SU-DHL-6 (cell line): ENCODE measurements around the gene SYTL1.

Experiments
- CTCF ChIP-seq: fragments of 200-600 bp; sonication (generic); IDR thresholded peaks from one replicate; pipeline ENCODE4 v1.5.1; 2017; ENCODE audit warnings: antibody characterized with exemption, mild to moderate bottlenecking, low read length, moderate library complexity; ENCODE audit not compliant: insufficient read depth, poor library complexity, severe bottlenecking
- EZH2phosphoT487 ChIP-seq: fragments of 200-600 bp; sonication (generic), shearing (Covaris generic); conservative IDR thresholded peaks from 2 replicates; pipeline ENCODE4 v1.6.1; 2018; ENCODE audit warnings: mild to moderate bottlenecking, antibody characterized with exemption, low read length, moderate library complexity, mixed read lengths

GRCh38 chr1:27383661-27384060 lies 41.8 kb downstream of the SYTL1 start:
- TF ChIP-seq CTCF = no peak
- no peak for TF ChIP-seq EZH2phosphoT487
